ENCODE results near the gene NXPH3. TPM values are rescaled to one million over a fixed set of nuclear protein-coding genes. Genes with fewer than 3 reads are reported as not detected.

NXPH3 gene
- total and polyA plus RNA-seq, 2 experiments from 2014 or later = 2.1 to 9.0 TPM

GRCh38 chr17:49551221-49552069, 24.2 kb upstream of the NXPH3 start:
- DNase-seq (ENCODE audit: low read depth in 1 of 2, low spot score in 1 of 2) = no peak
- Histone ChIP-seq H3K27me3 (no peaks in the 10 kb centered on the region), H3K4me3 (no peak overlapping the region), H3K4me1 (ENCODE audit: low read depth) (no peaks in the 10 kb centered on the region), H3K9me3 (ENCODE audit: low read depth) (no peaks in the 10 kb centered on the region), H3K27ac (no peak overlapping the region), H3K36me3 (no peaks in the 10 kb centered on the region)
- TF ChIP-seq CTCF (IDR thresholded peaks at IDR 0.05; ENCODE audit: low read depth, low read length) = no peak

GRCh38 chr17:49552070-49552751, 23.5 kb upstream of the NXPH3 start:
- no peaks in the 10 kb centered on the region for H3K4me1 ChIP-seq (ENCODE audit: low read depth)

GRCh38 chr17:49553676-49554335, 21.9 kb upstream of the NXPH3 start:
- no peak for DNase-seq (ENCODE audit: low read depth in 1 of 2, low spot score in 1 of 2)

More at GRCh38 chr17:49552070-49552751, 23.5 kb upstream of the NXPH3 start:
- Histone ChIP-seq H3K27ac (no peak overlapping the region), H3K27me3 (no peaks in the 10 kb centered on the region), H3K4me3 (no peak overlapping the region), H3K36me3 (no peaks in the 10 kb centered on the region), H3K9me3 (ENCODE audit: low read depth) (no peaks in the 10 kb centered on the region)
- no peak for TF ChIP-seq CTCF (IDR thresholded peaks at IDR 0.05; ENCODE audit: low read depth, low read length)
- DNase-seq (ENCODE audit: low read depth in 1 of 2, low spot score in 1 of 2) = no peak

GRCh38 chr17:49554694-49555494, 20.8 kb upstream of the NXPH3 start:
- Histone ChIP-seq H3K4me3 (no peak overlapping the region), H3K36me3 (no peaks in the 10 kb centered on the region), H3K27me3 (peaks cover 20% of the 10 kb centered on the region), H3K4me1 (ENCODE audit: low read depth) (no peaks in the 10 kb centered on the region), H3K9me3 (ENCODE audit: low read depth) (no peaks in the 10 kb centered on the region), H3K27ac (no peak overlapping the region)
- TF ChIP-seq CTCF (IDR thresholded peaks at IDR 0.05; ENCODE audit: low read depth, low read length) = no peak
- DNase-seq (ENCODE audit: low read depth in 1 of 2, low spot score in 1 of 2) = no peak

More at GRCh38 chr17:49553676-49554335, 21.9 kb upstream of the NXPH3 start:
- H3K9me3 ChIP-seq (ENCODE audit: low read depth) = no peaks in the 10 kb centered on the region
- H3K4me1 ChIP-seq (ENCODE audit: low read depth) = no peaks in the 10 kb centered on the region
- H3K27me3 ChIP-seq = peaks cover 11% of the 10 kb centered on the region
- TF ChIP-seq CTCF (IDR thresholded peaks at IDR 0.05; ENCODE audit: low read depth, low read length) = no peak
- H3K4me3 ChIP-seq = no peak overlapping the region
- H3K27ac ChIP-seq = no peak overlapping the region
- no peaks in the 10 kb centered on the region for H3K36me3 ChIP-seq
